Measurements from ENCODE around the gene GAP43. TPM values are rescaled to one million over a fixed set of nuclear protein-coding genes. Genes with fewer than 3 reads are reported as not detected.

GAP43 gene
- total and polyA plus RNA-seq, 4 donors: 0.06 to 0.60 (median 0.19) TPM

DNA sequence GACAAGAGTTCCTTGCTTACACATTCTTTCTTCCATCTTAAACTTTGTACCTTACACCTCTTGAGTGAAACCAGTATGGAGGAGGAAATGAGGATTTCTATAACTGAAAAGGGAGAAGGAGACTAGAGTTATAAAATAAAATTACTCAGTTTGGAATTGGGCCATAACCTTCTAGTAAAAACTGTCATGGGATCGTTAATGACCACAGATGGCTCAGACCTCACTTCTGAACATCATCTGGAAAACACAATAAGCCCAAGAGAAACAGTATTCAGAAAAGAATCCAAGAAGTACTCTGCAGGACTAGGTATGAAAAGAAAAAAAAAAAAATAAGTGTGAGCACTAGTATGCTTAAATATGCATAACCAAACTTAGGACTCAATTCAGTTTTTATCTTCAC is 12.1 kb downstream of the GAP43 start:
- H3K9me3 ChIP-seq (ENCODE audit: control insufficient read depth in 4 of 4, insufficient read depth in 3 of 4, low read length in 3 of 4): no peaks in the 10 kb centered on the region
- ATAC-seq (ENCODE audit: insufficient read depth, low FRiP score): no peak

DNA sequence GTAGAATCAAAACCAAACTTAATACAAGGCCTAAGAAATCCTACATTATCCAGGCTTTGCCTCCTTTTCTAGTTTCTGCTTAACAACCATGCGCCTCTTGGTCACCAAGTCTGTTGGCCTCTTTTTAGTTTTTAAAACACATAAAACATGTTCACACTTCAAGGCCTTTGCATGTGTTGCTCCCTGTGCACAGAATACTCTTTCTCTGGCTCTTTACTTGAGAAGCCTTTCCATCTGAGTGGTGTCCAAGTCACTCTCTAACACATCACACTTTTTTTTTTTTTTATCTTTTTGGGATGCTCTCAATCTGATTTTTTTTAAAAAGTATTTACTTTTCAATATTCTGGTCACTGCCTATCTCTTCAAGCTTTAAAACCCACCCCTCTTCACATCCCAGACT is 14.9 kb downstream of the GAP43 start:
- TF ChIP-seq CTCF (IDR thresholded peaks at IDR 0.05; ENCODE audit: control extremely low read depth, extremely low read depth): no peak
- H3K4me1 ChIP-seq (ENCODE audit: control insufficient read depth in 5 of 5, insufficient read depth in 5 of 5, low read length in 5 of 5): no peaks in the 10 kb centered on the region
- no peaks in the 10 kb centered on the region for H3K27me3 ChIP-seq (ENCODE audit: control insufficient read depth in 3 of 3, insufficient read depth in 3 of 3, low read length in 2 of 3)
- no peak overlapping the region for H3K4me3 ChIP-seq
- H3K27ac ChIP-seq (ENCODE audit: low read depth in 1 of 2, low read length in 1 of 2): no peak overlapping the region
- ATAC-seq (ENCODE audit: insufficient read depth, low FRiP score) (no peak), DNase-seq (no peak)
- no peak overlapping the region for H3K9ac ChIP-seq (ENCODE audit: insufficient read depth in 1 of 2, low read length in 2 of 2)
- 92 to 96% methylated on average over 1 of the region's 1 CpG for whole genome bisulfite sequencing, 2 donors
- no peaks in the 10 kb centered on the region for H3K9me3 ChIP-seq (ENCODE audit: control insufficient read depth in 4 of 4, insufficient read depth in 3 of 4, low read length in 3 of 4)
- H3K36me3 ChIP-seq (ENCODE audit: control insufficient read depth in 4 of 4, insufficient read depth in 4 of 4, low read length in 4 of 4): no peaks in the 10 kb centered on the region

More for the DNA sequence above, 12.1 kb downstream of the GAP43 start:
- 73 to 75% methylated on average over 1 of the region's 1 CpG for WGBS, 2 donors
- no peak overlapping the region for H3K9ac ChIP-seq (ENCODE audit: insufficient read depth in 1 of 2, low read length in 2 of 2)
- H3K4me3 ChIP-seq: no peak overlapping the region
- H3K36me3 ChIP-seq (ENCODE audit: control insufficient read depth in 4 of 4, insufficient read depth in 4 of 4, low read length in 4 of 4): no peaks in the 10 kb centered on the region
- no peaks in the 10 kb centered on the region for H3K27me3 ChIP-seq (ENCODE audit: control insufficient read depth in 3 of 3, insufficient read depth in 3 of 3, low read length in 2 of 3)
- DNase-seq: no peak
- TF ChIP-seq CTCF (IDR thresholded peaks at IDR 0.05; ENCODE audit: control extremely low read depth, extremely low read depth): no peak
- no peak overlapping the region for H3K27ac ChIP-seq (ENCODE audit: low read depth in 1 of 2, low read length in 1 of 2)
- no peaks in the 10 kb centered on the region for H3K4me1 ChIP-seq (ENCODE audit: control insufficient read depth in 5 of 5, insufficient read depth in 5 of 5, low read length in 5 of 5)

DNA sequence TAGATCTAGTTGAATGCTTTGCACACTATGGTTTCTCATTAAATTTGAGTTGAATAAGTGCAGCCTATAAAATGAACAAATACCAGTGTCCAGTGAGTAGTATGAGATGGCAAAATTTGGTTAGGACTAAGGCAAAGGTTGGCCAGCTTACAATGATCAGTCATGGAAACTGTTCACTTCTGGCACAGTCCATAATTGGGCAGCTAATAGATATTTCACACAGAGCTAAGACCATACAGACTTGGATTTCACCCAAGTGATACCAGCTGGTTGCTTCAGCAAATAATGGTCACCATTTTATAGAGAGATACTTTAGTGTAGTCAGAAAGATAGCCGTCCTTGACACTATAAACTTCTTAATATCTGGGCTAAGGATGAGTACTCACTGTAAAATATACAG is 15.7 kb downstream of the GAP43 start:
- Histone ChIP-seq H3K9me3 (ENCODE audit: control insufficient read depth in 4 of 4, insufficient read depth in 3 of 4, low read length in 3 of 4) (no peaks in the 10 kb centered on the region), H3K27ac (ENCODE audit: low read depth in 1 of 2, low read length in 1 of 2) (no peak overlapping the region), H3K4me1 (ENCODE audit: control insufficient read depth in 5 of 5, insufficient read depth in 5 of 5, low read length in 5 of 5) (no peaks in the 10 kb centered on the region), H3K36me3 (ENCODE audit: control insufficient read depth in 4 of 4, insufficient read depth in 4 of 4, low read length in 4 of 4) (no peaks in the 10 kb centered on the region), H3K27me3 (ENCODE audit: control insufficient read depth in 3 of 3, insufficient read depth in 3 of 3, low read length in 2 of 3) (no peaks in the 10 kb centered on the region), H3K9ac (ENCODE audit: insufficient read depth in 1 of 2, low read length in 2 of 2) (no peak overlapping the region), H3K4me3 (no peak overlapping the region)
- WGBS, 2 donors: 88 to 94% methylated on average over 1 of the region's 1 CpG
- TF ChIP-seq CTCF (IDR thresholded peaks at IDR 0.05; ENCODE audit: control extremely low read depth, extremely low read depth): no peak
- DNase-seq (no peak), ATAC-seq (ENCODE audit: insufficient read depth, low FRiP score) (no peak)

- H3K36me3 ChIP-seq (ENCODE audit: control insufficient read depth in 4 of 4, insufficient read depth in 4 of 4, low read length in 4 of 4): no peaks in the 10 kb centered on the region
- no peaks in the 10 kb centered on the region for H3K27me3 ChIP-seq (ENCODE audit: control insufficient read depth in 3 of 3, insufficient read depth in 3 of 3, low read length in 2 of 3)
- H3K27ac ChIP-seq (ENCODE audit: low read depth in 1 of 2, low read length in 1 of 2): no peak overlapping the region
- no peak for ATAC-seq (ENCODE audit: insufficient read depth, low FRiP score)
- TF ChIP-seq CTCF (IDR thresholded peaks at IDR 0.05; ENCODE audit: control extremely low read depth, extremely low read depth): no peak
- no peak overlapping the region for H3K9ac ChIP-seq (ENCODE audit: insufficient read depth in 1 of 2, low read length in 2 of 2)
- 70 to 91% methylated on average over 1 of the region's 1 CpG for WGBS, 2 donors
- H3K4me1 ChIP-seq (ENCODE audit: control insufficient read depth in 5 of 5, insufficient read depth in 5 of 5, low read length in 5 of 5): no peaks in the 10 kb centered on the region
- H3K9me3 ChIP-seq (ENCODE audit: control insufficient read depth in 4 of 4, insufficient read depth in 3 of 4, low read length in 3 of 4): no peaks in the 10 kb centered on the region
- H3K4me3 ChIP-seq: no peak overlapping the region
- DNase-seq: no peak
These were observed 21.1 kb downstream of the GAP43 start for GRCh38 chr3:115644391-115644790.
